WTC11 (cell line): ENCODE data around the gene OPA1. TPM values are rescaled to one million over a fixed set of nuclear protein-coding genes. Genes with fewer than 3 reads are reported as not detected.

ENCODE experiments used
- ATAC-seq: fragments of 200-7000 bp; cut with Tn5 transposase; 2 replicates; pipeline ENCODE4 v1.10.0; 2021; ENCODE audit warnings: mild to moderate bottlenecking, moderate library complexity
- CTCF ChIA-PET: fragments of 300-600 bp; sonication (Branson Sonifier 250); formaldehyde crosslinking; loops from one replicate; lab custom pipeline; 2021; ENCODE audit warnings: antibody characterized with exemption; lab: Charles Lee
- POLR2A ChIA-PET: fragments of 350-600 bp; sonication (Branson Sonifier 250); formaldehyde crosslinking; loops from one replicate; lab custom pipeline; 2021; ENCODE audit warnings: antibody characterized with exemption; lab: Charles Lee
- DNase-seq: peaks from one replicate; pipeline ENCODE4 v3.0.0; 2021; ENCODE audit warnings: low spot score
- H3K27ac Mint-ChIP-seq: 2 replicates; pipeline ENCODE4 v1.8.0; 2021; ENCODE audit warnings: mixed read lengths
- H3K27me3 Mint-ChIP-seq: 2 replicates; pipeline ENCODE4 v1.8.0; 2021; ENCODE audit warnings: low read depth, mild to moderate bottlenecking, moderate library complexity, mixed read lengths
- H3K36me3 Mint-ChIP-seq: 2 replicates; pipeline ENCODE4 v1.8.0; 2021; ENCODE audit warnings: mixed read lengths
- H3K4me1 Mint-ChIP-seq: 2 replicates; pipeline ENCODE4 v1.8.0; 2022; ENCODE audit warnings: mixed read lengths
- H3K4me3 Mint-ChIP-seq: 2 replicates; pipeline ENCODE4 v1.8.0; 2021; ENCODE audit warnings: mild to moderate bottlenecking, moderate library complexity, mixed read lengths
- H3K9me3 Mint-ChIP-seq: 2 replicates; pipeline ENCODE4 v1.8.0; 2021; ENCODE audit warnings: mixed read lengths
- CBFB ChIP-seq: sonication (generic); formaldehyde crosslinking; IDR thresholded peaks from 2 replicates; pipeline ENCODE4 v1.8.1; 2022; ENCODE audit warnings: mild to moderate bottlenecking, low read depth, missing genetic modification reagents
- CREB1 ChIP-seq: sonication (generic); formaldehyde crosslinking; IDR thresholded peaks from 2 replicates; pipeline ENCODE4 v1.8.0; 2023; ENCODE audit warnings: mild to moderate bottlenecking, missing genetic modification reagents
- CREM ChIP-seq: sonication (generic); formaldehyde crosslinking; IDR thresholded peaks from 2 replicates; pipeline ENCODE4 v1.8.1; 2022; ENCODE audit warnings: mild to moderate bottlenecking, missing genetic modification reagents, moderate library complexity
- E2F1 ChIP-seq: sonication (generic); formaldehyde crosslinking; IDR thresholded peaks from 2 replicates; pipeline ENCODE4 v1.8.0; 2022; ENCODE audit warnings: mild to moderate bottlenecking, missing genetic modification reagents
- ELF4 ChIP-seq: sonication (generic); formaldehyde crosslinking; IDR thresholded peaks from 2 replicates; pipeline ENCODE4 v1.8.1; 2022; ENCODE audit warnings: low read depth, mild to moderate bottlenecking, moderate library complexity, missing genetic modification reagents
- HMGA2 ChIP-seq: fragments of 250-450 bp; sonication (Bioruptor Pico); IDR thresholded peaks from 2 replicates; pipeline ENCODE4 v1.4.0; 2021; ENCODE audit warnings: mild to moderate bottlenecking, moderate library complexity
- IRF2 ChIP-seq: sonication (generic); formaldehyde crosslinking; IDR thresholded peaks from 2 replicates; pipeline ENCODE4 v1.8.0; 2022; ENCODE audit warnings: low read depth, missing genetic modification reagents, borderline replicate concordance
- NFE2L1 ChIP-seq: sonication (generic); formaldehyde crosslinking; IDR thresholded peaks from 2 replicates; pipeline ENCODE4 v1.8.1; 2023; ENCODE audit warnings: missing genetic modification reagents
- SMAD3 ChIP-seq: sonication (generic); formaldehyde crosslinking; IDR thresholded peaks from 2 replicates; pipeline ENCODE4 v1.8.0; 2022; ENCODE audit warnings: missing genetic modification reagents, mild to moderate bottlenecking, borderline replicate concordance
- SOX15 ChIP-seq: fragments of 250-450 bp; sonication (Bioruptor Pico); IDR thresholded peaks from 2 replicates; pipeline ENCODE4 v1.9.0; 2021; ENCODE audit warnings: mild to moderate bottlenecking
- SP1 ChIP-seq: sonication (generic); formaldehyde crosslinking; conservative IDR thresholded peaks from 2 replicates; pipeline ENCODE4 v1.8.1; 2022; ENCODE audit warnings: missing genetic modification reagents
- TCF7 ChIP-seq: sonication (generic); formaldehyde crosslinking; IDR thresholded peaks from 2 replicates; pipeline ENCODE4 v1.8.0; 2022; ENCODE audit warnings: mild to moderate bottlenecking, low read depth, missing genetic modification reagents, moderate library complexity
- TEAD1 ChIP-seq: sonication (generic); formaldehyde crosslinking; IDR thresholded peaks from 2 replicates; pipeline ENCODE4 v1.8.0; 2022; ENCODE audit warnings: mild to moderate bottlenecking, missing genetic modification reagents
- ZNF138 ChIP-seq: sonication (generic); formaldehyde crosslinking; conservative IDR thresholded peaks from 2 replicates; pipeline ENCODE4 v1.8.1; 2022; ENCODE audit warnings: mild to moderate bottlenecking, moderate library complexity, missing genetic modification reagents
- ZNF219 ChIP-seq: sonication (generic); formaldehyde crosslinking; IDR thresholded peaks from 2 replicates; pipeline ENCODE4 v1.8.0; 2023; ENCODE audit warnings: missing genetic modification reagents, mild to moderate bottlenecking, borderline replicate concordance
- ZNF263 ChIP-seq: sonication (generic); formaldehyde crosslinking; IDR thresholded peaks from 2 replicates; pipeline ENCODE4 v1.8.1; 2022; ENCODE audit warnings: low read depth, mild to moderate bottlenecking, moderate library complexity, missing genetic modification reagents
- ZNF416 ChIP-seq: fragments of 250-450 bp; sonication (Bioruptor Pico); IDR thresholded peaks from 2 replicates; pipeline ENCODE4 v1.9.0; 2021; ENCODE audit warnings: mild to moderate bottlenecking, inconsistent platforms
- ZNF425 ChIP-seq: fragments of 250-450 bp; sonication (Bioruptor Pico); conservative IDR thresholded peaks from 2 replicates; pipeline ENCODE4 v1.9.0; 2021; ENCODE audit warnings: mild to moderate bottlenecking
- total RNA-seq: library from RNA; stranded (reverse); gene quantifications from 3 replicates; pipeline ENCODE4 v1.2.3, GENCODE V29; 2021
- TF ChIP-seq, protein P1 (sequence below): sonication (generic); formaldehyde crosslinking; IDR thresholded peaks from 2 replicates; pipeline ENCODE4 v1.8.0; 2023; ENCODE audit warnings: mild to moderate bottlenecking, missing genetic modification reagents
- TF ChIP-seq, protein P2 (sequence below): fragments of 250-450 bp; sonication (Bioruptor Pico); IDR thresholded peaks from 2 replicates; pipeline ENCODE4 v1.9.0; 2021; ENCODE audit warnings: moderate library complexity, mild to moderate bottlenecking, inconsistent platforms, borderline replicate concordance
- TF ChIP-seq, protein P3 (sequence below): sonication (generic); formaldehyde crosslinking; IDR thresholded peaks from 2 replicates; pipeline ENCODE4 v1.8.1; 2023; ENCODE audit warnings: mild to moderate bottlenecking, moderate library complexity, missing genetic modification reagents
- TF ChIP-seq, protein P4 (sequence below): sonication (generic); formaldehyde crosslinking; IDR thresholded peaks from 2 replicates; pipeline ENCODE4 v1.8.0; 2022; ENCODE audit warnings: missing genetic modification reagents

Gene OPA1
- total RNA-seq, 1 experiment from 2014 or later = 84.7 TPM

DNA sequence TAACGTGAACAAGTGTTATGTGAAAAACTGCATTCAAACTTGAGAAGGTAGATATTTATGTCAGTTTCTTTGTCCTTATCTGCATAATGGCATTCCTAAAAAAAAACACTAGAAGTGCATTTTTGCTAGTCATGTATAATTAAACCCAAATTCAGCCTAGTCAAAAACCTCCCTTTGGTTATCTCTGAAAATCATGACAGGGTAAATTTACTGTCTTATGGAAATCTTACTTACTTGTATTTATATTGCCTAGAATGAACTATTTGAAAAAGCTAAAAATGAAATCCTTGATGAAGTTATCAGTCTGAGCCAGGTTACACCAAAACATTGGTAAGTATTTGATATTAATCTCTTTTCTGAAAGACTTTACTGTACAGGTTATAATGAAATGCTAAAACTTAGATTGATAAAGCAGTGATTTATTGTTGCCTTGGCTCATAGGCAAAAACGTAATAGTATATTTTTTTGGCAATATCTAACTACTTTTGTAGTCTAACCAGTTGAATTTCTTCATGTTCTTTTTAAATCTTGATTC is 55.6 kb downstream of the OPA1 start:
- ChIA-PET CTCF (no interaction called here), POLR2A (no interaction called here)
- H3K4me1 Mint-ChIP-seq = peaks cover 4% of the 10 kb centered on the region; the same call in 1 of the 2 replicates
- no peak overlapping the region for H3K27ac Mint-ChIP-seq
- no peak for DNase-seq
- H3K4me3 Mint-ChIP-seq = no peak overlapping the region
- H3K27me3 Mint-ChIP-seq = no peaks in the 10 kb centered on the region
- peaks cover 46% of the 10 kb centered on the region for H3K36me3 Mint-ChIP-seq
- no peak for ATAC-seq
- no peaks in the 10 kb centered on the region for H3K9me3 Mint-ChIP-seq
- TF ChIP-seq TEAD1 (no peak), SP1 (CRISPR knock-in tag) (no peak), ELF4 (CRISPR knock-in tag) (no peak), HMGA2 (CRISPR knock-in tag) (no peak), CREB1 (CRISPR knock-in tag) (no peak), NFE2L1 (CRISPR knock-in tag) (no peak), SMAD3 (CRISPR knock-in tag) (no peak), CREM (CRISPR knock-in tag) (no peak), TCF7 (CRISPR knock-in tag) (no peak)
- TF ChIP-seq, protein P1, sequence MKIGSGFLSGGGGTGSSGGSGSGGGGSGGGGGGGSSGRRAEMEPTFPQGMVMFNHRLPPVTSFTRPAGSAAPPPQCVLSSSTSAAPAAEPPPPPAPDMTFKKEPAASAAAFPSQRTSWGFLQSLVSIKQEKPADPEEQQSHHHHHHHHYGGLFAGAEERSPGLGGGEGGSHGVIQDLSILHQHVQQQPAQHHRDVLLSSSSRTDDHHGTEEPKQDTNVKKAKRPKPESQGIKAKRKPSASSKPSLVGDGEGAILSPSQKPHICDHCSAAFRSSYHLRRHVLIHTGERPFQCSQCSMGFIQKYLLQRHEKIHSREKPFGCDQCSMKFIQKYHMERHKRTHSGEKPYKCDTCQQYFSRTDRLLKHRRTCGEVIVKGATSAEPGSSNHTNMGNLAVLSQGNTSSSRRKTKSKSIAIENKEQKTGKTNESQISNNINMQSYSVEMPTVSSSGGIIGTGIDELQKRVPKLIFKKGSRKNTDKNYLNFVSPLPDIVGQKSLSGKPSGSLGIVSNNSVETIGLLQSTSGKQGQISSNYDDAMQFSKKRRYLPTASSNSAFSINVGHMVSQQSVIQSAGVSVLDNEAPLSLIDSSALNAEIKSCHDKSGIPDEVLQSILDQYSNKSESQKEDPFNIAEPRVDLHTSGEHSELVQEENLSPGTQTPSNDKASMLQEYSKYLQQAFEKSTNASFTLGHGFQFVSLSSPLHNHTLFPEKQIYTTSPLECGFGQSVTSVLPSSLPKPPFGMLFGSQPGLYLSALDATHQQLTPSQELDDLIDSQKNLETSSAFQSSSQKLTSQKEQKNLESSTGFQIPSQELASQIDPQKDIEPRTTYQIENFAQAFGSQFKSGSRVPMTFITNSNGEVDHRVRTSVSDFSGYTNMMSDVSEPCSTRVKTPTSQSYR (CRISPR knock-in tag) = no peak
- TF ChIP-seq, protein P2, sequence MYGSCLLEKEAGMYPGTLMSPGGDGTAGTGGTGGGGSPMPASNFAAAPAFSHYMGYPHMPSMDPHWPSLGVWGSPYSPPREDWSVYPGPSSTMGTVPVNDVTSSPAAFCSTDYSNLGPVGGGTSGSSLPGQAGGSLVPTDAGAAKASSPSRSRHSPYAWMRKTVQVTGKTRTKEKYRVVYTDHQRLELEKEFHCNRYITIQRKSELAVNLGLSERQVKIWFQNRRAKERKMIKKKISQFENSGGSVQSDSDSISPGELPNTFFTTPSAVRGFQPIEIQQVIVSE (CRISPR knock-in tag) = no peak

DNA sequence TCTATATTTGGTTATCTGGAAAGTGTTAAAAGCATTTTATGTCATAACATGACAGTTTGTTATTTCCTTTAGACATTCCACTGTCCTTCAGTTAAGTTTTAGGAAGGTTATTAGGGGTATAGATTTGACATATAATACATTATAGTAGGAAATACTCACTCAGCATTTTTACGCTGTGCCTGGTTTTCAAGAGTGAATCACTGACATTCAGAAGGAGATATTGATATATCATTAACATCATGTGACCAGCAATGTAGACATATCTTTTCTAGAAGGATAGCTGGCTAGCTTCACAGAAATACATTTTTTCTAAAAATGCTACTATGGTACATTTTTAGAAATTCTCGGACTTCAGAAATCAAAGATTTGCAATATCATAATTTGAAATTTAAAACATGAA is 57.6 kb downstream of the OPA1 start:
- ChIA-PET POLR2A (no interaction called here), CTCF (no interaction called here)
- H3K4me3 Mint-ChIP-seq = no peak overlapping the region
- ATAC-seq = no peak
- H3K4me1 Mint-ChIP-seq = 0 out of 2 replicates have a peak, but pooled peaks cover under 1% of the 10 kb centered on the region
- no peak for DNase-seq
- H3K27me3 Mint-ChIP-seq = no peaks in the 10 kb centered on the region
- no peaks in the 10 kb centered on the region for H3K9me3 Mint-ChIP-seq
- no peak overlapping the region for H3K27ac Mint-ChIP-seq
- H3K36me3 Mint-ChIP-seq = peaks cover 40% of the 10 kb centered on the region
- no peak for TF ChIP-seq ZNF425
- TF ChIP-seq ZNF263 (CRISPR knock-in tag) = no peak
- TF ChIP-seq, protein P3, sequence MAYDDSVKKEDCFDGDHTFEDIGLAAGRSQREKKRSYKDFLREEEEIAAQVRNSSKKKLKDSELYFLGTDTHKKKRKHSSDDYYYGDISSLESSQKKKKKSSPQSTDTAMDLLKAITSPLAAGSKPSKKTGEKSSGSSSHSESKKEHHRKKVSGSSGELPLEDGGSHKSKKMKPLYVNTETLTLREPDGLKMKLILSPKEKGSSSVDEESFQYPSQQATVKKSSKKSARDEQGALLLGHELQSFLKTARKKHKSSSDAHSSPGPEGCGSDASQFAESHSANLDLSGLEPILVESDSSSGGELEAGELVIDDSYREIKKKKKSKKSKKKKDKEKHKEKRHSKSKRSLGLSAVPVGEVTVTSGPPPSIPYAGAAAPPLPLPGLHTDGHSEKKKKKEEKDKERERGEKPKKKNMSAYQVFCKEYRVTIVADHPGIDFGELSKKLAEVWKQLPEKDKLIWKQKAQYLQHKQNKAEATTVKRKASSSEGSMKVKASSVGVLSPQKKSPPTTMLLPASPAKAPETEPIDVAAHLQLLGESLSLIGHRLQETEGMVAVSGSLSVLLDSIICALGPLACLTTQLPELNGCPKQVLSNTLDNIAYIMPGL (CRISPR knock-in tag) = no peak
- no peak for TF ChIP-seq ZNF138 (CRISPR knock-in tag)
- TF ChIP-seq ZNF219 (CRISPR knock-in tag) = no peak
- TF ChIP-seq, protein P4, sequence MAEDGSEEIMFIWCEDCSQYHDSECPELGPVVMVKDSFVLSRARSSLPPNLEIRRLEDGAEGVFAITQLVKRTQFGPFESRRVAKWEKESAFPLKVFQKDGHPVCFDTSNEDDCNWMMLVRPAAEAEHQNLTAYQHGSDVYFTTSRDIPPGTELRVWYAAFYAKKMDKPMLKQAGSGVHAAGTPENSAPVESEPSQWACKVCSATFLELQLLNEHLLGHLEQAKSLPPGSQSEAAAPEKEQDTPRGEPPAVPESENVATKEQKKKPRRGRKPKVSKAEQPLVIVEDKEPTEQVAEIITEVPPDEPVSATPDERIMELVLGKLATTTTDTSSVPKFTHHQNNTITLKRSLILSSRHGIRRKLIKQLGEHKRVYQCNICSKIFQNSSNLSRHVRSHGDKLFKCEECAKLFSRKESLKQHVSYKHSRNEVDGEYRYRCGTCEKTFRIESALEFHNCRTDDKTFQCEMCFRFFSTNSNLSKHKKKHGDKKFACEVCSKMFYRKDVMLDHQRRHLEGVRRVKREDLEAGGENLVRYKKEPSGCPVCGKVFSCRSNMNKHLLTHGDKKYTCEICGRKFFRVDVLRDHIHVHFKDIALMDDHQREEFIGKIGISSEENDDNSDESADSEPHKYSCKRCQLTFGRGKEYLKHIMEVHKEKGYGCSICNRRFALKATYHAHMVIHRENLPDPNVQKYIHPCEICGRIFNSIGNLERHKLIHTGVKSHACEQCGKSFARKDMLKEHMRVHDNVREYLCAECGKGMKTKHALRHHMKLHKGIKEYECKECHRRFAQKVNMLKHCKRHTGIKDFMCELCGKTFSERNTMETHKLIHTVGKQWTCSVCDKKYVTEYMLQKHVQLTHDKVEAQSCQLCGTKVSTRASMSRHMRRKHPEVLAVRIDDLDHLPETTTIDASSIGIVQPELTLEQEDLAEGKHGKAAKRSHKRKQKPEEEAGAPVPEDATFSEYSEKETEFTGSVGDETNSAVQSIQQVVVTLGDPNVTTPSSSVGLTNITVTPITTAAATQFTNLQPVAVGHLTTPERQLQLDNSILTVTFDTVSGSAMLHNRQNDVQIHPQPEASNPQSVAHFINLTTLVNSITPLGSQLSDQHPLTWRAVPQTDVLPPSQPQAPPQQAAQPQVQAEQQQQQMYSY (CRISPR knock-in tag) = no peak
- no peak for TF ChIP-seq SOX15 (CRISPR knock-in tag)
- no peak for TF ChIP-seq CBFB (CRISPR knock-in tag)
- TF ChIP-seq IRF2 (CRISPR knock-in tag) = no peak
- TF ChIP-seq ZNF416 (CRISPR knock-in tag) = no peak
- no peak for TF ChIP-seq E2F1 (CRISPR knock-in tag)
